K562 (cell line): ENCODE measurements around the gene XIRP1. TPM values are rescaled to one million over a fixed set of nuclear protein-coding genes. Genes with fewer than 3 reads are reported as not detected.

Source experiments
- ASH1L ChIP-seq: fragments of 450-650 bp; IDR thresholded peaks from 2 replicates; pipeline ENCODE4 v1.6.1; 2018; ENCODE audit warnings: borderline replicate concordance, mild to moderate bottlenecking, low read depth; ENCODE audit not compliant: partially characterized antibody
- BHLHE40 ChIP-seq: IDR thresholded peaks from 2 replicates; pipeline ENCODE4 v1.6.1; 2011; ENCODE audit warnings: low read length, improper control_type of control experiment
- BRF1 ChIP-seq: IDR thresholded peaks from 3 replicates; pipeline ENCODE4 v1.6.1; 2011; ENCODE audit warnings: borderline replicate concordance, mild to moderate bottlenecking; ENCODE audit not compliant: insufficient read length; ENCODE audit errors: extremely low read depth
- CEBPG ChIP-seq, 3 experiments: fragments of 200-800 bp in 1 of 3; sonication (Bioruptor generic) in 1 of 3; sonication (generic) in 1 of 3; formaldehyde crosslinking in 1 of 3; IDR thresholded peaks in 2 of 3; conservative IDR thresholded peaks in 1 of 3; 2 replicates each; pipeline versions ENCODE4 v1.6.1 to v1.8.0; 2016 to 2022; ENCODE audit warnings: missing compliant biosample characterization in 2 of 3, missing genetic modification characterization in 2 of 3, mild to moderate bottlenecking in 1 of 3, missing genetic modification reagents in 1 of 3
- COPS2 ChIP-seq: fragments of 450-650 bp; conservative IDR thresholded peaks from 2 replicates; pipeline ENCODE4 v1.6.1; 2016; ENCODE audit warnings: mild to moderate bottlenecking, moderate library complexity
- DPF2 ChIP-seq: fragments of 450-650 bp; IDR thresholded peaks from 2 replicates; pipeline ENCODE4 v1.6.1; 2016
- FOXK1 ChIP-seq: sonication (generic); formaldehyde crosslinking; IDR thresholded peaks from 2 replicates; pipeline ENCODE4 v1.8.0; 2022; ENCODE audit warnings: missing genetic modification reagents, mild to moderate bottlenecking, borderline replicate concordance
- GABPA ChIP-seq: fragments of 200-800 bp; sonication (Bioruptor generic); conservative IDR thresholded peaks from 2 replicates; pipeline ENCODE4 v1.6.1; 2016; ENCODE audit warnings: low read depth, missing genetic modification characterization, missing compliant biosample characterization
- GATA2 ChIP-seq: sonication (generic); formaldehyde crosslinking; IDR thresholded peaks from 2 replicates; pipeline ENCODE4 v1.4.0; 2020; ENCODE audit warnings: mild to moderate bottlenecking, missing genetic modification reagents
- GATAD2B ChIP-seq: fragments of 450-650 bp; IDR thresholded peaks from 2 replicates; pipeline ENCODE4 v1.6.1; 2017; ENCODE audit warnings: mild to moderate bottlenecking, borderline replicate concordance
- HCFC1 ChIP-seq: IDR thresholded peaks from 2 replicates; pipeline ENCODE4 v1.6.1; 2012; ENCODE audit warnings: low read depth, low read length, improper control_type of control experiment
- ILK ChIP-seq: fragments of 450-650 bp; IDR thresholded peaks from 2 replicates; pipeline ENCODE4 v1.6.1; 2016; ENCODE audit warnings: missing genetic modification characterization, low read depth, mild to moderate bottlenecking, missing compliant biosample characterization, moderate library complexity, borderline replicate concordance
- KDM4B ChIP-seq, 2 experiments: fragments of 450-650 bp in 1 of 2; sonication (generic) in 1 of 2; IDR thresholded peaks; 2 replicates each; pipeline ENCODE4 v1.6.1; 2016 to 2017; ENCODE audit warnings: borderline replicate concordance in 2 of 2, antibody characterized with exemption in 1 of 2, low read depth in 1 of 2, mild to moderate bottlenecking in 1 of 2
- MAZ ChIP-seq, 2 experiments: fragments of 450-650 bp in 1 of 2; sonication (generic) in 1 of 2; formaldehyde crosslinking; IDR thresholded peaks in 1 of 2; conservative IDR thresholded peaks in 1 of 2; 2 replicates each; pipeline versions ENCODE4 v1.4.0 to v1.5.0; 2020; ENCODE audit warnings: mild to moderate bottlenecking in 1 of 2, missing genetic modification reagents in 1 of 2
- NCOA4 ChIP-seq: fragments of 450-650 bp; IDR thresholded peaks from 2 replicates; pipeline ENCODE4 v1.6.1; 2018; ENCODE audit warnings: mild to moderate bottlenecking; ENCODE audit not compliant: partially characterized antibody
- POLR2G ChIP-seq: fragments of 200-400 bp; formaldehyde crosslinking; IDR thresholded peaks from 2 replicates; pipeline ENCODE4 v1.6.1; 2017; ENCODE audit warnings: low read depth, mild to moderate bottlenecking, antibody characterized with exemption, low read length, moderate library complexity
- POLR2H ChIP-seq: IDR thresholded peaks from 2 replicates; pipeline ENCODE4 v1.6.1; 2016; ENCODE audit warnings: missing genetic modification characterization, low read depth, mild to moderate bottlenecking, control low read depth, missing compliant biosample characterization, moderate library complexity
- PTTG1 ChIP-seq: fragments of 450-650 bp; IDR thresholded peaks from 2 replicates; pipeline ENCODE4 v1.6.1; 2016; ENCODE audit warnings: low read depth, mild to moderate bottlenecking, missing genetic modification characterization, missing compliant biosample characterization
- SMARCB1 ChIP-seq: IDR thresholded peaks from 2 replicates; pipeline ENCODE4 v1.6.1; 2011; ENCODE audit warnings: improper control_type of control experiment, low read depth; ENCODE audit not compliant: insufficient read length
- SNAPC5 ChIP-seq: fragments of 250-450 bp; sonication (Bioruptor Pico); IDR thresholded peaks from 2 replicates; pipeline ENCODE4 v1.8.0; 2021; ENCODE audit warnings: moderate library complexity, mild to moderate bottlenecking, inconsistent platforms
- TEAD4 ChIP-seq, 2 experiments: sonication (generic) in 1 of 2; formaldehyde crosslinking in 1 of 2; IDR thresholded peaks; 2 replicates each; pipeline versions ENCODE4 v1.6.1 to v1.8.0; 2012 to 2022; ENCODE audit warnings: borderline replicate concordance in 1 of 2, inconsistent platforms in 1 of 2, low read length in 1 of 2, mild to moderate bottlenecking in 1 of 2, missing genetic modification reagents in 1 of 2
- U2AF2 ChIP-seq: fragments of 200-400 bp; formaldehyde crosslinking; optimal IDR thresholded peaks from 2 replicates; pipeline ENCODE3; 2017; ENCODE audit warnings: low read depth, mild to moderate bottlenecking, low read length
- XRCC5 ChIP-seq: fragments of 200-400 bp; formaldehyde crosslinking; IDR thresholded peaks from 2 replicates; pipeline ENCODE4 v1.6.1; 2017; ENCODE audit warnings: low read depth, mild to moderate bottlenecking, low read length
- ZNF12 ChIP-seq: sonication (generic); formaldehyde crosslinking; IDR thresholded peaks from 2 replicates; pipeline ENCODE4 v1.4.0; 2020; ENCODE audit warnings: mild to moderate bottlenecking, missing genetic modification reagents
- ZNF57 ChIP-seq: fragments of 450-650 bp; formaldehyde crosslinking; IDR thresholded peaks from 2 replicates; pipeline ENCODE4 v1.4.0; 2020; ENCODE audit warnings: mild to moderate bottlenecking, moderate library complexity
- ZNF583 ChIP-seq: fragments of 250-450 bp; sonication (Bioruptor Pico); IDR thresholded peaks from 2 replicates; pipeline ENCODE4 v1.4.0; 2020
- polyA plus RNA-seq, 8 experiments: library from polyadenylated mRNA; depleted of rRNA in 4 of 8; stranded (reverse) in 5 of 8; unstranded in 3 of 8; fragments of >200 nt; fragmentation: Nextera tagmentation in 2 of 8; fragmentation: Illumina TruSeq in 1 of 8; extraction: Ambion mirVana in 2 of 8; extraction: Trizol in 1 of 8; gene quantifications; 2 replicates each; pipeline versions ENCODE4 v1.2.1 to v1.2.3, GENCODE V29; 2011 to 2014; ENCODE audit warnings: inconsistent platforms in 1 of 8, missing spikeins in 1 of 8
- total RNA-seq, 7 experiments: library from RNA; depleted of rRNA in 6 of 7; stranded (reverse); fragments of >200 nt in 6 of 7; fragmentation: Illumina TruSeq in 2 of 7; extraction: Trizol in 2 of 7; gene quantifications; 2 replicates each; pipeline versions ENCODE4 v1.2.1 to v1.2.3, GENCODE V29; 2011 to 2021; ENCODE audit warnings: low replicate concordance in 1 of 7
- TF ChIP-seq, protein P1 (sequence below): fragments of 250-450 bp; sonication (Bioruptor Pico); IDR thresholded peaks from 2 replicates; pipeline ENCODE4 v1.4.0; 2020; ENCODE audit warnings: mild to moderate bottlenecking, moderate library complexity

XIRP1 gene
- total and polyA plus RNA-seq, 9 of the 15 experiments (the other 6 are each of a cell fraction or from before 2014, with no cell fraction given), result 0.03 to 0.27 (median 0.08) TPM; not detected in 3

DNA sequence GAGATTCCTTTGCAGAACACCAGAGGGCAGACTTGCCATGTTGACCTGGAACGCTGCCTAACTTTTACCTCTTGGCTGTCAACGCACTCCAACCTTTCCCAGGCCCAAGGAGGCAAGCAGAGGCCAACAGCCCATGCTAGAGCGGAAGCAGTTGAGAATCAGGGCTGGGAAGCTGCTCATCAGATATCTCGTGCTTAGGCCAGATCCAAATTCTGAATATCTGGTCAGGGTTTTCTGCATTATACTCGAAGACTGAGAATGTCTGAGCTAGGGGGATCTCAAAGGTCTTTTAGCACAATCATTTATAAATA is 2.5 kb downstream of the XIRP1 start (continued):
- TF ChIP-seq, protein P1, sequence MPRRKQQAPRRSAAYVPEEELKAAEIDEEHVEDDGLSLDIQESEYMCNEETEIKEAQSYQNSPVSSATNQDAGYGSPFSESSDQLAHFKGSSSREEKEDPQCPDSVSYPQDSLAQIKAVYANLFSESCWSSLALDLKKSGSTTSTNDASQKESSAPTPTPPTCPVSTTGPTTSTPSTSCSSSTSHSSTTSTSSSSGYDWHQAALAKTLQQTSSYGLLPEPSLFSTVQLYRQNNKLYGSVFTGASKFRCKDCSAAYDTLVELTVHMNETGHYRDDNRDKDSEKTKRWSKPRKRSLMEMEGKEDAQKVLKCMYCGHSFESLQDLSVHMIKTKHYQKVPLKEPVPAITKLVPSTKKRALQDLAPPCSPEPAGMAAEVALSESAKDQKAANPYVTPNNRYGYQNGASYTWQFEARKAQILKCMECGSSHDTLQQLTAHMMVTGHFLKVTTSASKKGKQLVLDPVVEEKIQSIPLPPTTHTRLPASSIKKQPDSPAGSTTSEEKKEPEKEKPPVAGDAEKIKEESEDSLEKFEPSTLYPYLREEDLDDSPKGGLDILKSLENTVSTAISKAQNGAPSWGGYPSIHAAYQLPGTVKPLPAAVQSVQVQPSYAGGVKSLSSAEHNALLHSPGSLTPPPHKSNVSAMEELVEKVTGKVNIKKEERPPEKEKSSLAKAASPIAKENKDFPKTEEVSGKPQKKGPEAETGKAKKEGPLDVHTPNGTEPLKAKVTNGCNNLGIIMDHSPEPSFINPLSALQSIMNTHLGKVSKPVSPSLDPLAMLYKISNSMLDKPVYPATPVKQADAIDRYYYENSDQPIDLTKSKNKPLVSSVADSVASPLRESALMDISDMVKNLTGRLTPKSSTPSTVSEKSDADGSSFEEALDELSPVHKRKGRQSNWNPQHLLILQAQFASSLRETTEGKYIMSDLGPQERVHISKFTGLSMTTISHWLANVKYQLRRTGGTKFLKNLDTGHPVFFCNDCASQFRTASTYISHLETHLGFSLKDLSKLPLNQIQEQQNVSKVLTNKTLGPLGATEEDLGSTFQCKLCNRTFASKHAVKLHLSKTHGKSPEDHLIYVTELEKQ (CRISPR knock-in tag), result no peak
- TF ChIP-seq PTTG1 (tag), result no peak
- TF ChIP-seq TEAD4 (IDR thresholded peaks at IDR 0.05; ENCODE audit: low read length), result peak; percentile 53; the same call in 1 of the 2 replicates
- no peak for TF ChIP-seq TEAD4 (CRISPR knock-in tag; IDR thresholded peaks at IDR 0.05; ENCODE audit: borderline replicate concordance)
- TF ChIP-seq U2AF2, result no peak
- TF ChIP-seq ZNF12 (CRISPR knock-in tag), result no peak
- no peak for TF ChIP-seq DPF2
- TF ChIP-seq FOXK1 (CRISPR knock-in tag), result peak; percentile 61; the same call in 1 of the 2 replicates
- no peak for TF ChIP-seq POLR2H
- TF ChIP-seq HCFC1, result peak; percentile 43; the same call in 1 of the 2 replicates
- no peak for TF ChIP-seq ZNF583
- TF ChIP-seq SNAPC5 (CRISPR knock-in tag), result no peak
- TF ChIP-seq BRF1, result no peak
- no peak for TF ChIP-seq ASH1L
- peak; percentile 38; the same call in 1 of the 2 replicates for TF ChIP-seq GABPA (tag)
- no peak for TF ChIP-seq NCOA4
- no peak for TF ChIP-seq ILK (tag)
- no peak for TF ChIP-seq GATA2 (CRISPR knock-in tag)
- no peak for TF ChIP-seq POLR2G
- TF ChIP-seq ZNF57 (CRISPR knock-in tag), result no peak
- TF ChIP-seq BHLHE40, result peak; percentile 51; the same call in 1 of the 2 replicates
- TF ChIP-seq CEBPG (CRISPR knock-in tag; IDR thresholded peaks at IDR 0.05), result no peak
- no peak for TF ChIP-seq CEBPG (tag; conservative IDR thresholded peaks at IDR 0.05 in 1 of 2, IDR thresholded peaks at IDR 0.05 in 1 of 2)
- no peak for TF ChIP-seq COPS2
- TF ChIP-seq XRCC5, result 0 out of 2 replicates have a peak, but pooled peaks have one; percentile 66
- TF ChIP-seq MAZ (CRISPR knock-in tag; conservative IDR thresholded peaks at IDR 0.05 in 1 of 2, IDR thresholded peaks at IDR 0.05 in 1 of 2), result peak in 1 of 2 experiments; percentile 78; a peak in 2 of 4 replicates
- no peak for TF ChIP-seq KDM4B (IDR thresholded peaks at IDR 0.05; ENCODE audit: borderline replicate concordance in 2 of 2, low read depth in 1 of 2)
- TF ChIP-seq SMARCB1, result no peak
- no peak for TF ChIP-seq GATAD2B
